MM.1S (cell line): ENCODE measurements around the gene PPP3R1.

Experiments
- DNase-seq: peaks from one replicate; pipeline ENCODE4 v3.0.0-alpha.2; 2015
- H2AFZ ChIP-seq: fragments of 300-600 bp; sonication (generic); 2 replicates; pipeline ENCODE4 v1.6.0; 2016; ENCODE audit warnings: antibody characterized with exemption, low read length
- H3F3A ChIP-seq: fragments of 300-600 bp; sonication (generic); 2 replicates; pipeline ENCODE4 v1.6.1; 2016; ENCODE audit warnings: mild to moderate bottlenecking, antibody characterized with exemption, low read length, moderate library complexity, mixed read lengths; ENCODE audit not compliant: insufficient read depth
- H3K27ac ChIP-seq: fragments of 300-600 bp; sonication (generic); 2 replicates; pipeline ENCODE4 v1.5.1; 2016; ENCODE audit warnings: mild to moderate bottlenecking, low read length
- H3K27me3 ChIP-seq: fragments of 300-600 bp; sonication (generic); replicated peaks from 2 replicates; pipeline ENCODE4 v1.6.0; 2016; ENCODE audit warnings: low read length; ENCODE audit not compliant: insufficient read depth
- H3K36me3 ChIP-seq: fragments of 300-600 bp; sonication (generic); replicated peaks from 2 replicates; pipeline ENCODE4 v1.6.1; 2016; ENCODE audit warnings: mild to moderate bottlenecking, low read length, mixed read lengths; ENCODE audit not compliant: insufficient read depth
- H3K4me1 ChIP-seq: fragments of 300-600 bp; sonication (generic); 2 replicates; pipeline ENCODE4 v1.6.1; 2016; ENCODE audit warnings: low read length, mixed read lengths
- H3K4me2 ChIP-seq: fragments of 300-600 bp; sonication (generic); 2 replicates; pipeline ENCODE4 v1.6.0; 2016; ENCODE audit warnings: low read depth, low read length
- H3K4me3 ChIP-seq: fragments of 300-600 bp; sonication (generic); 2 replicates; pipeline ENCODE4 v1.5.1; 2016; ENCODE audit warnings: low read length, mixed read lengths
- H3K79me2 ChIP-seq: fragments of 300-600 bp; sonication (generic); 2 replicates; pipeline ENCODE4 v1.6.1; 2016; ENCODE audit warnings: mixed run types, low read length, mixed read lengths
- H3K9ac ChIP-seq: fragments of 300-600 bp; sonication (generic); 2 replicates; pipeline ENCODE4 v1.6.1; 2016; ENCODE audit warnings: low read length, mixed read lengths
- H3K9me2 ChIP-seq: fragments of 300-600 bp; sonication (generic); replicated peaks from 2 replicates; pipeline ENCODE4 v1.6.1; 2016; ENCODE audit warnings: mild to moderate bottlenecking, low read length, mixed read lengths; ENCODE audit not compliant: insufficient read depth
- H3K9me3 ChIP-seq: fragments of 300-600 bp; sonication (generic); replicated peaks from 2 replicates; pipeline ENCODE4 v1.6.1; 2016; ENCODE audit warnings: mild to moderate bottlenecking, low read length, mixed read lengths; ENCODE audit not compliant: insufficient read depth
- H4K20me1 ChIP-seq: fragments of 300-600 bp; sonication (generic); 2 replicates; pipeline ENCODE4 v1.6.1; 2016; ENCODE audit warnings: mild to moderate bottlenecking, low read length, moderate library complexity, mixed read lengths; ENCODE audit not compliant: insufficient read depth
- CTCF ChIP-seq: fragments of 300-600 bp; sonication (generic); IDR thresholded peaks from 2 replicates; pipeline ENCODE4 v1.5.1; 2016; ENCODE audit warnings: antibody characterized with exemption, low read length, mixed read lengths
- EZH2 ChIP-seq: fragments of 300-600 bp; sonication (generic); optimal IDR thresholded peaks from 2 replicates; pipeline ENCODE3; 2017; ENCODE audit warnings: low read depth, mild to moderate bottlenecking, antibody characterized with exemption, low read length, mixed read lengths
- EZH2phosphoT487 ChIP-seq: fragments of 300-600 bp; sonication (generic); IDR thresholded peaks from 2 replicates; pipeline ENCODE4 v1.6.1; 2018; ENCODE audit warnings: antibody characterized with exemption, low read length

The PPP3R1 gene

GRCh38 chr2:68266655-68267054, 14.3 kb upstream of the PPP3R1 start:
- Histone ChIP-seq H3K9ac (no peak overlapping the region), H3K4me3 (no peak overlapping the region), H3K27me3 (no peaks in the 10 kb centered on the region), H3K79me2 (no peaks in the 10 kb centered on the region), H4K20me1 (no peaks in the 10 kb centered on the region), H3K4me2 (no peak overlapping the region), H3K4me1 (no peaks in the 10 kb centered on the region), H3F3A (no peaks in the 10 kb centered on the region), H3K36me3 (no peaks in the 10 kb centered on the region), H3K27ac (no peak overlapping the region), H3K9me2 (no peaks in the 10 kb centered on the region), H2AFZ (no peak overlapping the region), H3K9me3 (no peaks in the 10 kb centered on the region)
- DNase-seq = no peak
- no peak for TF ChIP-seq EZH2phosphoT487
- TF ChIP-seq CTCF = no peak
- TF ChIP-seq EZH2 = no peak

GRCh38 chr2:68263632-68264031, 11.3 kb upstream of the PPP3R1 start:
- H2AFZ ChIP-seq = no peak overlapping the region
- no peaks in the 10 kb centered on the region for H3K36me3 ChIP-seq
- no peaks in the 10 kb centered on the region for H3K9me3 ChIP-seq
- H3K9me2 ChIP-seq = no peaks in the 10 kb centered on the region
- H3K9ac ChIP-seq = no peak overlapping the region
- H3F3A ChIP-seq = no peaks in the 10 kb centered on the region
- H3K27ac ChIP-seq = no peak overlapping the region
- no peaks in the 10 kb centered on the region for H3K4me1 ChIP-seq
- no peak for DNase-seq
- no peak overlapping the region for H3K4me2 ChIP-seq
- H4K20me1 ChIP-seq = no peaks in the 10 kb centered on the region
- H3K4me3 ChIP-seq = no peak overlapping the region
- no peaks in the 10 kb centered on the region for H3K27me3 ChIP-seq
- TF ChIP-seq EZH2phosphoT487 (no peak), EZH2 (no peak), CTCF (no peak)
- no peaks in the 10 kb centered on the region for H3K79me2 ChIP-seq

- no peak overlapping the region for H2AFZ ChIP-seq
- no peak overlapping the region for H3K4me2 ChIP-seq
- no peak overlapping the region for H3K4me3 ChIP-seq
- H3K36me3 ChIP-seq = no peaks in the 10 kb centered on the region
- no peaks in the 10 kb centered on the region for H3K9me3 ChIP-seq
- H3K4me1 ChIP-seq = peaks cover 19% of the 10 kb centered on the region
- H4K20me1 ChIP-seq = no peaks in the 10 kb centered on the region
- no peaks in the 10 kb centered on the region for H3K79me2 ChIP-seq
- DNase-seq = no peak
- 0 out of 2 replicates have a peak, but pooled peaks cover 7% of the 10 kb centered on the region for H3K27me3 ChIP-seq
- TF ChIP-seq CTCF (no peak), EZH2 (no peak), EZH2phosphoT487 (no peak)
- no peak overlapping the region for H3K9ac ChIP-seq
- no peak overlapping the region for H3K27ac ChIP-seq
- no peaks in the 10 kb centered on the region for H3K9me2 ChIP-seq
- peaks cover 5% of the 10 kb centered on the region; the same call in 1 of the 2 replicates for H3F3A ChIP-seq
These were observed 6.5 kb upstream of the PPP3R1 start for GRCh38 chr2:68258851-68259250.
